HFF-Myc (cell line): Measurements from ENCODE around the gene ATMIN.
A peak's percentile ranks its signal among the peaks of the same experiment; 100 is the strongest.

Experiments used
- DNase-seq: peaks from one replicate; pipeline ENCODE4 v3.0.0-alpha.2; 2011; ENCODE audit warnings: low read depth; ENCODE audit errors: extremely low read depth
- H3K4me3 ChIP-seq: replicated peaks from 2 replicates; pipeline ENCODE4 v1.5.1; 2011; ENCODE audit warnings: low read depth, mild to moderate bottlenecking, control low read depth, low read length
- CTCF ChIP-seq: IDR thresholded peaks from 2 replicates; pipeline ENCODE4 v1.5.1; 2012; ENCODE audit warnings: mild to moderate bottlenecking, low read depth, low read length, control low read depth; ENCODE audit errors: missing control alignments

ATMIN gene

GRCh38 chr16:81035398-81035974 lies at the start of gene ATMIN:
ATMIN (plus strand) TSS chr16:81035842; CDS start chr16:81035871, 29 bp downstream.
- peak; percentile 95 for TF ChIP-seq CTCF
- DNase-seq: peak; percentile 14

GRCh38 chr16:80986557-80986956 lies 49.1 kb upstream of the ATMIN start:
- TF ChIP-seq CTCF: no peak
- no peak for DNase-seq
- H3K4me3 ChIP-seq: no peak overlapping the region

More at GRCh38 chr16:81035398-81035974, at the start of gene ATMIN:
- H3K4me3 ChIP-seq: peak within 1 kb of the TSS; percentile 73

- H3K4me3 ChIP-seq: no peak overlapping the region
- DNase-seq: no peak
- no peak for TF ChIP-seq CTCF
These were observed 46.9 kb upstream of the ATMIN start for GRCh38 chr16:80988756-80989155.

- no peak for DNase-seq
- no peak for TF ChIP-seq CTCF
- no peak overlapping the region for H3K4me3 ChIP-seq
These were observed 45.8 kb upstream of the ATMIN start for GRCh38 chr16:80989801-80990200.

GRCh38 chr16:80990577-80990976 lies 45.1 kb upstream of the ATMIN start:
- no peak for TF ChIP-seq CTCF
- H3K4me3 ChIP-seq: no peak overlapping the region
- DNase-seq: no peak

- no peak for TF ChIP-seq CTCF
- no peak for DNase-seq
- no peak overlapping the region for H3K4me3 ChIP-seq
These were observed 44.7 kb upstream of the ATMIN start for GRCh38 chr16:80990978-80991377.
